H1 (cell line): ENCODE measurements around the gene CIDEA. TPM values are rescaled to one million over a fixed set of nuclear protein-coding genes. Genes with fewer than 3 reads are reported as not detected.

Experiments
- ASH2L ChIP-seq: fragments of 200-600, 300-600 bp; sonication (generic); IDR thresholded peaks from one replicate; pipeline ENCODE4 v1.7.1; 2017; ENCODE audit warnings: low read length
- BACH1 ChIP-seq: IDR thresholded peaks from 2 replicates; pipeline ENCODE4 v1.6.1; 2012; ENCODE audit warnings: low read length, improper control_type of control experiment
- BRCA1 ChIP-seq: IDR thresholded peaks from 2 replicates; pipeline ENCODE4 v1.6.1; 2012; ENCODE audit warnings: low read depth, low read length, improper control_type of control experiment
- CEBPB ChIP-seq: IDR thresholded peaks from 2 replicates; pipeline ENCODE4 v1.6.1; 2012; ENCODE audit warnings: low read depth, low read length
- CHD7 ChIP-seq: fragments of 300-600 bp; sonication (generic); IDR thresholded peaks from 2 replicates; pipeline ENCODE4 v1.7.1; 2012; ENCODE audit warnings: low read length, moderate library complexity, mild to moderate bottlenecking, inconsistent platforms; ENCODE audit not compliant: insufficient replicate concordance
- CTCF ChIP-seq, 3 experiments: IDR thresholded peaks; 1 replicate in 2 of 3; 2 replicates in 1 of 3; pipeline versions ENCODE4 v1.5.1 to v1.6.1; 2011; ENCODE audit warnings: low read length in 3 of 3, mild to moderate bottlenecking in 3 of 3, inconsistent platforms in 2 of 3, low read depth in 1 of 3, moderate library complexity in 1 of 3; ENCODE audit not compliant: insufficient read depth in 1 of 3; ENCODE audit errors: control extremely low read depth in 1 of 3
- KDM4A ChIP-seq: IDR thresholded peaks from one replicate; pipeline ENCODE4 v1.7.1; 2012; ENCODE audit warnings: low read depth, mild to moderate bottlenecking, moderate library complexity, low read length, inconsistent platforms; ENCODE audit not compliant: severe bottlenecking
- SIRT6 ChIP-seq: IDR thresholded peaks from one replicate; pipeline ENCODE4 v1.7.1; 2012; ENCODE audit warnings: low read length, inconsistent platforms
- TEAD4 ChIP-seq: IDR thresholded peaks from 2 replicates; pipeline ENCODE4 v1.6.1; 2012; ENCODE audit warnings: low read depth, low read length, inconsistent platforms, mixed read lengths
- polyA plus RNA-seq, 7 experiments: library from polyadenylated mRNA; depleted of rRNA in 3 of 7; stranded (reverse) in 5 of 7; unstranded in 2 of 7; fragments of >200 nt in 5 of 7; fragments of 200-250 nt in 2 of 7; gene quantifications; 1 replicate in 5 of 7; 2 replicates in 1 of 7; 4 replicates in 1 of 7; pipeline versions ENCODE4 v1.2.1 to v1.2.3, GENCODE V29; 2011 to 2013; ENCODE audit warnings: missing spikeins in 2 of 7, mixed read lengths in 2 of 7
- total RNA-seq: library from RNA; stranded (reverse); fragmentation: NEBNext Ultra II Directional; extraction: Animal tissue kit (Norgen Biotek cat#: 25700); gene quantifications from 2 replicates; pipeline ENCODE4 v1.2.1, GENCODE V29; 2021

Gene CIDEA
- total and polyA plus RNA-seq, 2 of the 8 experiments (the other 6 are each of a cell fraction or from before 2014, with no cell fraction given), result not detected

- TF ChIP-seq CHD7 (no peak), KDM4A (no peak), BRCA1 (no peak), TEAD4 (no peak; the same call in 1 of the 2 replicates), CEBPB (no peak), BACH1 (no peak), CTCF (IDR thresholded peaks at IDR 0.05; ENCODE audit: control extremely low read depth in 1 of 3, insufficient read depth in 1 of 3, low read depth in 1 of 3, low read length in 3 of 3) (no peak), SIRT6 (no peak), ASH2L (no peak)
- TF ChIP-seq, all 59 proteins: peak for 5
Observed at GRCh38 chr18:12287131-12287681, 33.0 kb downstream of the CIDEA start (continued).
